Activated T-helper 1 cell treated with anti-CD3 and anti-CD28 coated beads, Interleukin-2, amount 50 U/mL, for 16 hours (primary cell): Measurements from ENCODE around the gene VPS33A.
A peak's percentile ranks its signal among the peaks of the same experiment; 100 is the strongest.
"Not testable (repeated sequence)": the region's sequence is repeated elsewhere in the genome, so short reads cannot be mapped to it uniquely, and the experiment has no call there.

Experiments
- DNase-seq, 2 donors: peaks; one replicate each; pipeline ENCODE4 v3.0.0-alpha.2; 2020; ENCODE audit warnings: low read depth in 1 of 2, low spot score in 1 of 2

VPS33A gene

GRCh38 chr12:122266230-122266901 lies at the start of gene VPS33A:
TSS of gene VPS33A (minus strand) at chr12:122266494. CDS start at chr12:122266408, 86 bp downstream.
- peak; percentile 80 to 92 for DNase-seq

- DNase-seq, result no peak
Measured at GRCh38 chr12:122312926-122313325, 46.6 kb upstream of the VPS33A start.

GRCh38 chr12:122311696-122312095 lies 45.4 kb upstream of the VPS33A start:
- no peak for DNase-seq

- DNase-seq, result no peak
Measured at GRCh38 chr12:122310626-122311333, 44.5 kb upstream of the VPS33A start.

GRCh38 chr12:122309564-122310121 lies 43.3 kb upstream of the VPS33A start:
- no peak for DNase-seq

GRCh38 chr12:122308811-122309210 lies 42.5 kb upstream of the VPS33A start:
- no peak for DNase-seq

GRCh38 chr12:122306407-122306806 lies 40.1 kb upstream of the VPS33A start:
- no peak for DNase-seq

- DNase-seq, result no peak
Measured at GRCh38 chr12:122304924-122305323, 38.6 kb upstream of the VPS33A start.

GRCh38 chr12:122303068-122303467 lies 36.8 kb upstream of the VPS33A start:
- DNase-seq, result no peak

GRCh38 chr12:122298071-122298748 lies 31.9 kb upstream of the VPS33A start:
- no peak for DNase-seq

GRCh38 chr12:122297494-122297893 lies 31.2 kb upstream of the VPS33A start:
- no peak for DNase-seq

- DNase-seq, result no peak
Measured at GRCh38 chr12:122295877-122296276, 29.6 kb upstream of the VPS33A start.

- DNase-seq, result no peak
Measured at GRCh38 chr12:122293081-122293480, 26.8 kb upstream of the VPS33A start.

GRCh38 chr12:122291431-122291830 lies 25.1 kb upstream of the VPS33A start:
- no peak for DNase-seq

GRCh38 chr12:122283680-122284079 lies 17.4 kb upstream of the VPS33A start:
- no peak for DNase-seq

- DNase-seq, result no peak
Measured at GRCh38 chr12:122282061-122282460, 15.8 kb upstream of the VPS33A start.

GRCh38 chr12:122276242-122276641 lies 9.9 kb upstream of the VPS33A start:
- no peak for DNase-seq

- no peak for DNase-seq
Measured at GRCh38 chr12:122275459-122275858, 9.2 kb upstream of the VPS33A start.

- DNase-seq, result peak in 1 of 2 donors; percentile 31
Measured at GRCh38 chr12:122265886-122266229, 436 bp downstream of the VPS33A start.

- DNase-seq, result no peak
Measured at GRCh38 chr12:122265476-122265875, 818 bp downstream of the VPS33A start.

GRCh38 chr12:122260735-122261134 lies 5.6 kb downstream of the VPS33A start:
- not testable (repeated sequence) for DNase-seq

- DNase-seq, result not testable (repeated sequence)
Measured at GRCh38 chr12:122258939-122259338, 7.4 kb downstream of the VPS33A start.
